ENCODE data around the gene MACROH2A2.
"Not testable (repeated sequence)": the region's sequence is repeated elsewhere in the genome, so short reads cannot be mapped to it uniquely, and the experiment has no call there.

DNA sequence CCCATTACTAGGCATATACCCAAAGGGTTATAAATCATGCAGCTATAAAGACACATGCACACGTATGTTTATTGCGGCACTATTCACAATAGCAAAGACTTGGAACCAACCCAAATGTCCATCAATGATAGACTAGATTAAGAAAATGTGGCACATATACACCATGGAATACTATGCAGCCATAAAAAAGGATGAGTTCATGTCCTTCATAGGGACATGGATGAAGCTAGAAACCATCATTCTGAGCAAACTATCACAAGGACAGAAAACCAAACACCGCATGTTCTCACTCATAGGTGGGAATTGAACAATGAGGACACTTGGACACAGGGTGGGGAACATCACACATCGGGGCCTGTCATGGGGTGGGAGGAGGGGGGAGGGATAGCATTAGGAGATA, 5.6 kb upstream of the MACROH2A2 start:
- TF ChIP-seq ZKSCAN1 (IDR thresholded peaks at IDR 0.05; ENCODE audit: low read length); CREM (IDR thresholded peaks at IDR 0.05); CREM (CRISPR knock-in tag; IDR thresholded peaks at IDR 0.05); EZH2 (conservative IDR thresholded peaks at IDR 0.05; ENCODE audit: low read depth, low read length); ZMYM2 (CRISPR knock-in tag; IDR thresholded peaks at IDR 0.05); ZC3H4 (CRISPR knock-in tag; IDR thresholded peaks at IDR 0.05; ENCODE audit: borderline replicate concordance); HMG20A (CRISPR knock-in tag; IDR thresholded peaks at IDR 0.05; ENCODE audit: borderline replicate concordance); NFIC (IDR thresholded peaks at IDR 0.05; ENCODE audit: low read length); ZNF552 (CRISPR knock-in tag; IDR thresholded peaks at IDR 0.05; ENCODE audit: borderline replicate concordance): not testable (repeated sequence)
- TF ChIP-seq, protein P1, sequence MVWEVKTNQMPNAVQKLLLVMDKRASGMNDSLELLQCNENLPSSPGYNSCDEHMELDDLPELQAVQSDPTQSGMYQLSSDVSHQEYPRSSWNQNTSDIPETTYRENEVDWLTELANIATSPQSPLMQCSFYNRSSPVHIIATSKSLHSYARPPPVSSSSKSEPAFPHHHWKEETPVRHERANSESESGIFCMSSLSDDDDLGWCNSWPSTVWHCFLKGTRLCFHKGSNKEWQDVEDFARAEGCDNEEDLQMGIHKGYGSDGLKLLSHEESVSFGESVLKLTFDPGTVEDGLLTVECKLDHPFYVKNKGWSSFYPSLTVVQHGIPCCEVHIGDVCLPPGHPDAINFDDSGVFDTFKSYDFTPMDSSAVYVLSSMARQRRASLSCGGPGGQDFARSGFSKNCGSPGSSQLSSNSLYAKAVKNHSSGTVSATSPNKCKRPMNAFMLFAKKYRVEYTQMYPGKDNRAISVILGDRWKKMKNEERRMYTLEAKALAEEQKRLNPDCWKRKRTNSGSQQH (CRISPR knock-in tag; IDR thresholded peaks at IDR 0.05; ENCODE audit: low read depth), result not testable (repeated sequence)
- TF ChIP-seq, protein P2, sequence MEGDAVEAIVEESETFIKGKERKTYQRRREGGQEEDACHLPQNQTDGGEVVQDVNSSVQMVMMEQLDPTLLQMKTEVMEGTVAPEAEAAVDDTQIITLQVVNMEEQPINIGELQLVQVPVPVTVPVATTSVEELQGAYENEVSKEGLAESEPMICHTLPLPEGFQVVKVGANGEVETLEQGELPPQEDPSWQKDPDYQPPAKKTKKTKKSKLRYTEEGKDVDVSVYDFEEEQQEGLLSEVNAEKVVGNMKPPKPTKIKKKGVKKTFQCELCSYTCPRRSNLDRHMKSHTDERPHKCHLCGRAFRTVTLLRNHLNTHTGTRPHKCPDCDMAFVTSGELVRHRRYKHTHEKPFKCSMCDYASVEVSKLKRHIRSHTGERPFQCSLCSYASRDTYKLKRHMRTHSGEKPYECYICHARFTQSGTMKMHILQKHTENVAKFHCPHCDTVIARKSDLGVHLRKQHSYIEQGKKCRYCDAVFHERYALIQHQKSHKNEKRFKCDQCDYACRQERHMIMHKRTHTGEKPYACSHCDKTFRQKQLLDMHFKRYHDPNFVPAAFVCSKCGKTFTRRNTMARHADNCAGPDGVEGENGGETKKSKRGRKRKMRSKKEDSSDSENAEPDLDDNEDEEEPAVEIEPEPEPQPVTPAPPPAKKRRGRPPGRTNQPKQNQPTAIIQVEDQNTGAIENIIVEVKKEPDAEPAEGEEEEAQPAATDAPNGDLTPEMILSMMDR (CRISPR knock-in tag; IDR thresholded peaks at IDR 0.05), result not testable (repeated sequence)
- TF ChIP-seq, protein P3, sequence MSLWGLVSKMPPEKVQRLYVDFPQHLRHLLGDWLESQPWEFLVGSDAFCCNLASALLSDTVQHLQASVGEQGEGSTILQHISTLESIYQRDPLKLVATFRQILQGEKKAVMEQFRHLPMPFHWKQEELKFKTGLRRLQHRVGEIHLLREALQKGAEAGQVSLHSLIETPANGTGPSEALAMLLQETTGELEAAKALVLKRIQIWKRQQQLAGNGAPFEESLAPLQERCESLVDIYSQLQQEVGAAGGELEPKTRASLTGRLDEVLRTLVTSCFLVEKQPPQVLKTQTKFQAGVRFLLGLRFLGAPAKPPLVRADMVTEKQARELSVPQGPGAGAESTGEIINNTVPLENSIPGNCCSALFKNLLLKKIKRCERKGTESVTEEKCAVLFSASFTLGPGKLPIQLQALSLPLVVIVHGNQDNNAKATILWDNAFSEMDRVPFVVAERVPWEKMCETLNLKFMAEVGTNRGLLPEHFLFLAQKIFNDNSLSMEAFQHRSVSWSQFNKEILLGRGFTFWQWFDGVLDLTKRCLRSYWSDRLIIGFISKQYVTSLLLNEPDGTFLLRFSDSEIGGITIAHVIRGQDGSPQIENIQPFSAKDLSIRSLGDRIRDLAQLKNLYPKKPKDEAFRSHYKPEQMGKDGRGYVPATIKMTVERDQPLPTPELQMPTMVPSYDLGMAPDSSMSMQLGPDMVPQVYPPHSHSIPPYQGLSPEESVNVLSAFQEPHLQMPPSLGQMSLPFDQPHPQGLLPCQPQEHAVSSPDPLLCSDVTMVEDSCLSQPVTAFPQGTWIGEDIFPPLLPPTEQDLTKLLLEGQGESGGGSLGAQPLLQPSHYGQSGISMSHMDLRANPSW (CRISPR knock-in tag; IDR thresholded peaks at IDR 0.05; ENCODE audit: borderline replicate concordance), result not testable (repeated sequence)
